Colon (tissue), 2 donors: Measurements from ENCODE around the gene MFRP.

Experiments used
- FAIRE-seq: peaks from 2 replicates; lab custom pipeline; 2012; peaks lifted over from hg19 to GRCh38; lab: Jason Lieb, UNC
- donor health status: control.
- donor health status: control.

Gene MFRP

DNA sequence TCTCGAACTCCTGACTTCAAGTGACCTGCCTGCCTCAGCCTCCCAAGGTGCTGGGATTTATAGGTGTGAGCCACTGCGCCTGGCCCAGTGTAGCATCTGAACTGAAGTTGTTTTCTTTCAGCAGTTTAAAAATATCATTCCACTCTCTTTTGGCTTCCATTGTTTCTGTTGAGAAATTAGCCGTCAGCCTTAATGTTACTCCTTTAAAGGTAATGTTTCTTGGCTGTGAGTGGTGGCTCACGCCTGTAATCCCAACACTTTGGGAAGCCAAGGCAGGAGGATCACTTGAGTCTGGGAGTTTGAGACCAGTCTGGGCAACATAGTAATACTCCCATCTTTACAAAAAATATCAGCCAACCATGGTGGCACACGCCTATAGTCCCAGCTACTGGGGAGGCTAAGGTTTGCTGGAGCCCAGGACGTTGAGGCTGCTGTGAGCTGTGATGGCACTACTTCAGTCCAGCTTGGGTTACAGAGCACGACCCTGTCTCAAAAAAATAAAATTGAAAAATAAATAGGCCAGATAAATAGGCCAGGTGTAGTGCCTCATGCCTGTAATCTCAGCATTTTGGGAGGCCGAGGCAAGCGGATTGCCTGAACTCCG is 55.5 kb downstream of the MFRP start:
- FAIRE-seq: no peak
